Measurements from ENCODE around the gene CDH3. TPM values are rescaled to one million over a fixed set of nuclear protein-coding genes. Genes with fewer than 3 reads are reported as not detected.

The CDH3 gene
- total RNA-seq, result 6.2 and 23.1 TPM in 2 replicates

GRCh38 chr16:68644715-68645493, at the start of gene CDH3:
CDH3 (plus strand) TSS chr16:68645310; CDS start chr16:68645380, 70 bp downstream.

GRCh38 chr16:68737046-68737729, 92.1 kb downstream of the CDH3 start, which contains the start of gene CDH1:
CDH1 (plus strand) TSS chr16:68737292; CDS start chr16:68737416, 124 bp downstream.

Other genes starting within 250 kb of the CDH3 start
- 0.16 TPM in 1 of 2 replicates, not detected in the other for gene SMPD3, start 196.8 kb upstream of the CDH3 start, total RNA-seq
- 37.0 and 39.2 TPM in 2 replicates for gene ZFP90, start 106.0 kb upstream of the CDH3 start, total RNA-seq
- gene CDH1, start 92.0 kb downstream of the CDH3 start, total RNA-seq, result 1.8 and 16.7 TPM in 2 replicates
- 9.8 TPM in 2 replicates for gene TANGO6, start 198.2 kb downstream of the CDH3 start, total RNA-seq

Measured in epithelial cell of alveolus of lung (primary cell).